Stimulated activated CD4-positive, alpha-beta T cell treated with anti-CD3 and anti-CD28 coated beads, TNF-alpha, amount 100 ng/mL, for 24 hours (primary cell): ENCODE results near the gene C16orf95.
"Not testable (repeated sequence)": the region's sequence is repeated elsewhere in the genome, so short reads cannot be mapped to it uniquely, and the experiment has no call there.

Experiments
- DNase-seq, 3 experiments: peaks; one replicate each; pipeline ENCODE4 v3.0.0-alpha.2; 2020; ENCODE audit warnings: low read depth in 3 of 3

Gene C16orf95

GRCh38 chr16:87316923-87317749, at the start of gene C16orf95:
Gene C16orf95, minus strand, starts transcription at chr16:87317392. Its CDS starts 150 bp downstream, at chr16:87317242.
- DNase-seq: peak; percentile 94 to 98 (median 96)

GRCh38 chr16:87366930-87367329, 49.7 kb upstream of the C16orf95 start:
- no peak for DNase-seq

- no peak for DNase-seq
Observed at GRCh38 chr16:87366288-87366687, 49.1 kb upstream of the C16orf95 start.

GRCh38 chr16:87365021-87365713, 48.0 kb upstream of the C16orf95 start:
- DNase-seq: no peak

- no peak for DNase-seq
Observed at GRCh38 chr16:87363771-87364455, 46.7 kb upstream of the C16orf95 start.

GRCh38 chr16:87362828-87363559, 45.8 kb upstream of the C16orf95 start:
- DNase-seq: not testable (repeated sequence)

- no peak for DNase-seq
Observed at GRCh38 chr16:87361916-87362619, 44.9 kb upstream of the C16orf95 start.

GRCh38 chr16:87360862-87361610, 43.8 kb upstream of the C16orf95 start:
- DNase-seq: no peak

GRCh38 chr16:87359121-87359520, 41.9 kb upstream of the C16orf95 start:
- no peak for DNase-seq

GRCh38 chr16:87358696-87359095, 41.5 kb upstream of the C16orf95 start:
- DNase-seq: no peak

- DNase-seq: no peak
Observed at GRCh38 chr16:87358250-87358649, 41.1 kb upstream of the C16orf95 start.

GRCh38 chr16:87356491-87356853, 39.3 kb upstream of the C16orf95 start:
- DNase-seq: no peak

GRCh38 chr16:87353613-87354012, 36.4 kb upstream of the C16orf95 start:
- no peak for DNase-seq

- DNase-seq: no peak
Observed at GRCh38 chr16:87352818-87353217, 35.6 kb upstream of the C16orf95 start.

- no peak for DNase-seq
Observed at GRCh38 chr16:87351320-87351698, 34.1 kb upstream of the C16orf95 start.

- no peak for DNase-seq
Observed at GRCh38 chr16:87350681-87351319, 33.6 kb upstream of the C16orf95 start.

- DNase-seq: no peak
Observed at GRCh38 chr16:87350031-87350430, 32.8 kb upstream of the C16orf95 start.

GRCh38 chr16:87348616-87349157, 31.5 kb upstream of the C16orf95 start:
- DNase-seq: no peak

- DNase-seq: no peak
Observed at GRCh38 chr16:87347932-87348615, 30.9 kb upstream of the C16orf95 start.
